ENCODE measurements around the gene WDR6.

The WDR6 gene

GRCh38 chr3:49034650-49035049, 27.5 kb downstream of the WDR6 start:
- DNase-seq = no peak

GRCh38 chr3:49035281-49035680, 28.1 kb downstream of the WDR6 start:
- no peak for DNase-seq

- DNase-seq = no peak
These were observed 46.4 kb downstream of the WDR6 start for GRCh38 chr3:49053543-49053942.

GRCh38 chr3:49054344-49054862, 47.2 kb downstream of the WDR6 start:
- DNase-seq = no peak

- no peak for DNase-seq
These were observed 50.1 kb downstream of the WDR6 start for GRCh38 chr3:49057268-49057667.

GRCh38 chr3:49058011-49058410, 50.8 kb downstream of the WDR6 start:
- no peak for DNase-seq

All from CD4-positive, alpha-beta T cell treated with Interleukin-4 for 4 hours (primary cell).